HepG2 (cell line): ENCODE measurements around the gene ZNF254. TPM values are rescaled to one million over a fixed set of nuclear protein-coding genes. Genes with fewer than 3 reads are reported as not detected.
A peak's percentile ranks its signal among the peaks of the same experiment; 100 is the strongest.

Source experiments
- ATF3 ChIP-seq: sonication (generic); formaldehyde crosslinking; IDR thresholded peaks from 2 replicates; pipeline ENCODE4 v1.4.0; 2020; ENCODE audit warnings: missing genetic modification reagents
- ATF7 ChIP-seq, 2 experiments: fragments of 450-650 bp in 1 of 2; sonication (generic) in 1 of 2; formaldehyde crosslinking in 1 of 2; IDR thresholded peaks; 2 replicates each; pipeline versions ENCODE4 v1.4.0 to v1.6.1; 2016 to 2020; ENCODE audit warnings: antibody characterized with exemption in 1 of 2, mild to moderate bottlenecking in 1 of 2, missing genetic modification reagents in 1 of 2
- FOXJ3 ChIP-seq: sonication (generic); formaldehyde crosslinking; IDR thresholded peaks from 2 replicates; pipeline ENCODE4 v1.4.0; 2020; ENCODE audit warnings: missing genetic modification reagents, mild to moderate bottlenecking, borderline replicate concordance
- FOXP1 ChIP-seq, 2 experiments: fragments of 450-650 bp in 1 of 2; IDR thresholded peaks; 2 replicates each; pipeline ENCODE4 v1.6.1; 2017 to 2018; ENCODE audit warnings: antibody characterized with exemption in 1 of 2
- JUND ChIP-seq: sonication (generic); formaldehyde crosslinking; IDR thresholded peaks from 2 replicates; pipeline ENCODE4 v1.8.0; 2022; ENCODE audit warnings: mild to moderate bottlenecking, missing genetic modification reagents
- KIAA2018 ChIP-seq: sonication (generic); formaldehyde crosslinking; IDR thresholded peaks from 2 replicates; pipeline ENCODE4 v1.5.0; 2020; ENCODE audit warnings: mild to moderate bottlenecking, missing genetic modification reagents, borderline replicate concordance
- KLF16 ChIP-seq, 2 experiments: sonication (generic) in 1 of 2; formaldehyde crosslinking in 1 of 2; IDR thresholded peaks; 2 replicates each; pipeline versions ENCODE4 v1.6.1 to v1.8.0; 2016 to 2023; ENCODE audit warnings: missing genetic modification reagents in 2 of 2, missing compliant biosample characterization in 1 of 2
- MAFF ChIP-seq: IDR thresholded peaks from 2 replicates; pipeline ENCODE4 v1.6.1; 2011; ENCODE audit warnings: low read depth, low read length, improper control_type of control experiment
- NR1H2 ChIP-seq: sonication (generic); formaldehyde crosslinking; IDR thresholded peaks from 2 replicates; pipeline ENCODE4 v1.8.1; 2022; ENCODE audit warnings: low read depth, missing genetic modification reagents, borderline replicate concordance
- ZBTB26 ChIP-seq: IDR thresholded peaks from 2 replicates; pipeline ENCODE4 v1.6.1; 2016; ENCODE audit warnings: missing compliant biosample characterization, missing genetic modification reagents, borderline replicate concordance
- ZNF878 ChIP-seq: sonication (generic); formaldehyde crosslinking; IDR thresholded peaks from 2 replicates; pipeline ENCODE4 v1.8.1; 2023; ENCODE audit warnings: mild to moderate bottlenecking, missing genetic modification reagents, moderate library complexity
- polyA plus RNA-seq, 8 experiments: library from polyadenylated mRNA; depleted of rRNA in 3 of 8; stranded (reverse) in 7 of 8; unstranded in 1 of 8; fragments of >200 nt; fragmentation: Illumina TruSeq in 4 of 8; extraction: Trizol in 4 of 8; gene quantifications; 2 replicates each; pipeline versions ENCODE4 v1.2.1 to v1.2.3, GENCODE V29; 2011 to 2016; ENCODE audit warnings: low read depth in 4 of 8, missing spikeins in 1 of 8, mixed read lengths in 1 of 8; ENCODE audit not compliant: insufficient read depth in 1 of 8
- total RNA-seq, 5 experiments: library from RNA; depleted of rRNA; stranded (reverse); fragments of >200 nt; fragmentation: Illumina TruSeq; extraction: Trizol; gene quantifications; 2 replicates each; pipeline ENCODE4 v1.2.3, GENCODE V29; 2016; ENCODE audit warnings: low read depth in 1 of 5
- TF ChIP-seq, protein P1 (sequence below): sonication (generic); formaldehyde crosslinking; IDR thresholded peaks from 2 replicates; pipeline ENCODE4 v1.9.0; 2022; ENCODE audit warnings: low read depth, missing genetic modification reagents

The ZNF254 gene
- total and polyA plus RNA-seq, 2 of the 13 experiments (the other 11 are each of a cell fraction or from before 2014, with no cell fraction given), result 2.6 to 4.6 TPM

DNA sequence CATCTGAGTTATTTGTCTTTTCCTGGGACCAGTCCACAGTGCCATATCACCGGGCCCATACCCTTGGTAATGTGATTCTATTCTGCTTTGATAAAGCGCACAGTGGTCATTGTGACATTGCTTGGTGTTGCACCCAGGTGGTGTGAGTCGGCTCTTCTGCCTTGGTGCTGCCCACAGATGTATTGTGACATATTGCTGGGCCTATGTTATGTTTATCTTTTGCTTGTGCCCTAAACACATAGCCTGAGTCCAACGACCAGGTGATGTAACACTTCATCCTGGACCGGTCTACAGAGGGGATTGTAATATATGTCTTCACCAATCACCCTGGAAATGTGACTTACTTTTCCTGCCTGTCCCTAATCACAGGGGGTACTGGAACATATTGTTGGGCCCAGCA is 23.7 kb upstream of the ZNF254 start (continued):
- TF ChIP-seq KIAA2018, result no peak
- TF ChIP-seq JUND (CRISPR knock-in tag), result no peak
- TF ChIP-seq ATF3 (CRISPR knock-in tag), result 0 out of 2 replicates have a peak, but pooled peaks have one; percentile 32
- TF ChIP-seq ZNF878, result no peak
- no peak for TF ChIP-seq ZBTB26 (CRISPR knock-in tag)
- 0 out of 2 replicates have a peak, but pooled peaks have one; percentile 39 for TF ChIP-seq FOXP1 (IDR thresholded peaks at IDR 0.05)
- TF ChIP-seq FOXP1 (CRISPR knock-in tag; IDR thresholded peaks at IDR 0.05), result peak; percentile 79
- TF ChIP-seq, protein P1, sequence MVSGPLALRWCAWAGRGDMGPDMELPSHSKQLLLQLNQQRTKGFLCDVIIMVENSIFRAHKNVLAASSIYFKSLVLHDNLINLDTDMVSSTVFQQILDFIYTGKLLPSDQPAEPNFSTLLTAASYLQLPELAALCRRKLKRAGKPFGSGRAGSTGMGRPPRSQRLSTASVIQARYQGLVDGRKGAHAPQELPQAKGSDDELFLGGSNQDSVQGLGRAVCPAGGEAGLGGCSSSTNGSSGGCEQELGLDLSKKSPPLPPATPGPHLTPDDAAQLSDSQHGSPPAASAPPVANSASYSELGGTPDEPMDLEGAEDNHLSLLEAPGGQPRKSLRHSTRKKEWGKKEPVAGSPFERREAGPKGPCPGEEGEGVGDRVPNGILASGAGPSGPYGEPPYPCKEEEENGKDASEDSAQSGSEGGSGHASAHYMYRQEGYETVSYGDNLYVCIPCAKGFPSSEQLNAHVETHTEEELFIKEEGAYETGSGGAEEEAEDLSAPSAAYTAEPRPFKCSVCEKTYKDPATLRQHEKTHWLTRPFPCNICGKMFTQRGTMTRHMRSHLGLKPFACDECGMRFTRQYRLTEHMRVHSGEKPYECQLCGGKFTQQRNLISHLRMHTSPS (CRISPR knock-in tag), result 0 out of 2 replicates have a peak, but pooled peaks have one; percentile 39
- peak; percentile 67; the same call in 1 of the 2 replicates for TF ChIP-seq FOXJ3 (CRISPR knock-in tag)
- 0 out of 2 replicates have a peak, but pooled peaks have one; percentile 9 for TF ChIP-seq ATF7 (IDR thresholded peaks at IDR 0.05)
- TF ChIP-seq ATF7 (CRISPR knock-in tag; IDR thresholded peaks at IDR 0.05), result no peak
- no peak for TF ChIP-seq NR1H2
- TF ChIP-seq KLF16 (CRISPR knock-in tag; IDR thresholded peaks at IDR 0.05), result peak in 1 of 2 experiments; percentile 74; a peak in 2 of 4 replicates
- 0 out of 2 replicates have a peak, but pooled peaks have one; percentile 11 for TF ChIP-seq MAFF
